GM12878 (cell line): ENCODE measurements around the gene PRIM1. TPM values are rescaled to one million over a fixed set of nuclear protein-coding genes. Genes with fewer than 3 reads are reported as not detected.
A peak's percentile ranks its signal among the peaks of the same experiment; 100 is the strongest.

Experiments used
- ATAC-seq: fragments of 200-7000 bp; cut with Tn5 transposase; 3 replicates; pipeline ENCODE4 v1.9.1; 2020; ENCODE audit warnings: mild to moderate bottlenecking, moderate library complexity
- BruUV-seq: library from RNA; stranded (reverse); fragments of 400-500 nt; replicated peaks from 2 replicates; lab custom pipeline; 2021; lab: Mats Ljungman, UMichigan
- CTCF ChIA-PET: fragments of 300-600 bp; sonication (Branson Sonifier 250); formaldehyde crosslinking; extraction: SDS; loops from one replicate; lab custom pipeline; 2021; ENCODE audit warnings: inconsistent platforms; lab: Yijun Ruan, JAX
- POLR2A ChIA-PET: fragments of 350-600 bp; formaldehyde crosslinking; extraction: SDS; loops from one replicate; lab custom pipeline; 2021; ENCODE audit warnings: inconsistent platforms; lab: Charles Lee
- RAD21 ChIA-PET: fragments of 300-600 bp; sonication (Branson Sonifier 250); formaldehyde crosslinking; loops from one replicate; lab custom pipeline; 2023; ENCODE audit warnings: antibody characterized with exemption; ENCODE audit not compliant: unreplicated experiment; lab: Charles Lee
- SMC1A ChIA-PET: fragments of 300-600 bp; sonication (Branson Sonifier 250); formaldehyde crosslinking; loops from one replicate; lab custom pipeline; 2023; ENCODE audit not compliant: unreplicated experiment, uncharacterized antibody; lab: Charles Lee
- DNase-seq: peaks from one replicate; pipeline ENCODE4 v3.0.0-alpha.2; 2011; ENCODE audit warnings: low read depth, low spot score
- FAIRE-seq: peaks from 3 replicates; lab custom pipeline; 2011; peaks lifted over from hg19 to GRCh38; lab: Jason Lieb, UNC
- H2AFZ ChIP-seq: 2 replicates; pipeline ENCODE4 v1.6.0; 2011; ENCODE audit warnings: low read depth, low read length, control low read depth; ENCODE audit not compliant: control insufficient read depth
- H3K27ac ChIP-seq: 2 replicates; pipeline ENCODE4 v1.5.1; 2011; ENCODE audit warnings: control low read depth; ENCODE audit not compliant: control insufficient read depth, insufficient read depth
- H3K27me3 ChIP-seq, 2 experiments: replicated peaks in 1 of 2; 2 replicates each; pipeline versions ENCODE4 v1.6.0 to v1.6.1; 2011; ENCODE audit warnings: low read length in 1 of 2; ENCODE audit not compliant: control insufficient read depth in 2 of 2, insufficient read depth in 2 of 2
- H3K36me3 ChIP-seq, 2 experiments: 2 replicates each; pipeline ENCODE4 v1.5.1; 2011; ENCODE audit warnings: low read length in 1 of 2; ENCODE audit not compliant: control insufficient read depth in 2 of 2, insufficient read depth in 2 of 2
- H3K4me1 ChIP-seq: 2 replicates; pipeline ENCODE4 v1.6.1; 2011; ENCODE audit warnings: mild to moderate bottlenecking, low read length, moderate library complexity, mixed read lengths; ENCODE audit not compliant: control insufficient read depth, insufficient read depth
- H3K4me2 ChIP-seq: 2 replicates; pipeline ENCODE4 v1.6.0; 2011; ENCODE audit warnings: control low read depth; ENCODE audit not compliant: control insufficient read depth, insufficient read depth
- H3K4me3 ChIP-seq: fragments of 200-600 bp; sonication (generic); 2 replicates; pipeline ENCODE4 v1.5.1; 2016
- H3K79me2 ChIP-seq: 2 replicates; pipeline ENCODE4 v1.6.0; 2011; ENCODE audit warnings: low read length; ENCODE audit not compliant: control insufficient read depth, insufficient read depth
- H3K9ac ChIP-seq: 2 replicates; pipeline ENCODE4 v1.8.0; 2011; ENCODE audit warnings: low read length, control low read depth, mixed read lengths; ENCODE audit not compliant: control insufficient read depth, insufficient read depth
- H3K9me3 ChIP-seq: replicated peaks from 3 replicates; pipeline ENCODE4 v1.5.1; 2011; ENCODE audit warnings: mild to moderate bottlenecking, low read length; ENCODE audit not compliant: control insufficient read depth, insufficient read depth
- H4K20me1 ChIP-seq: 2 replicates; pipeline ENCODE4 v1.6.0; 2011; ENCODE audit not compliant: control insufficient read depth, insufficient read depth
- CBFB ChIP-seq: IDR thresholded peaks from 2 replicates; pipeline ENCODE4 v1.6.1; 2016; ENCODE audit warnings: antibody characterized with exemption, low read depth
- MYB ChIP-seq: fragments of 150-350 bp; IDR thresholded peaks from 2 replicates; pipeline ENCODE4 v1.6.1; 2014; ENCODE audit warnings: mild to moderate bottlenecking, low read depth, low read length, borderline replicate concordance
- NFIC ChIP-seq: IDR thresholded peaks from 2 replicates; pipeline ENCODE4 v1.6.1; 2012; ENCODE audit warnings: low read depth, mild to moderate bottlenecking, inconsistent platforms, low read length, moderate library complexity
- POLR2A ChIP-seq: IDR thresholded peaks from 2 replicates; pipeline ENCODE4 v1.6.1; 2011; ENCODE audit warnings: low read depth, mild to moderate bottlenecking, low read length
- SMARCA5 ChIP-seq: fragments of 450-650 bp; IDR thresholded peaks from 2 replicates; pipeline ENCODE4 v1.6.1; 2017; ENCODE audit warnings: mild to moderate bottlenecking
- SMC3 ChIP-seq: IDR thresholded peaks from 2 replicates; pipeline ENCODE4 v1.6.1; 2011; ENCODE audit warnings: low read length, improper control_type of control experiment, borderline replicate concordance
- TARDBP ChIP-seq: IDR thresholded peaks from 2 replicates; pipeline ENCODE4 v1.6.1; 2016; ENCODE audit warnings: borderline replicate concordance
- TBL1XR1 ChIP-seq: IDR thresholded peaks from 2 replicates; pipeline ENCODE4 v1.6.1; 2012; ENCODE audit warnings: low read depth, low read length, improper control_type of control experiment
- TCF7 ChIP-seq: IDR thresholded peaks from 2 replicates; pipeline ENCODE4 v1.6.1; 2014; ENCODE audit warnings: antibody characterized with exemption, borderline replicate concordance
- WGBS: methylation state at CpG from one replicate; pipeline ENCODE4 v1.1.6; 2016; ENCODE audit warnings: low lambda C conversion rate; ENCODE audit not compliant: insufficient replicate concordance, insufficient coverage; ENCODE audit errors: missing lambda C conversion rate; 5-methylcytosine and 5-hydroxymethylcytosine counted together
- in situ Hi-C: fragments of 300-500 bp; cut with MboI; formaldehyde crosslinking; loops from 9 replicates; pipeline ENCODE4 v1.14.3; 2018; ENCODE audit warnings: mixed read lengths
- intact Hi-C: fragments of 100-400 bp; cut with micrococcal nuclease; formaldehyde crosslinking; loops from one replicate; pipeline ENCODE4 v1.14.2; 2022; ENCODE audit not compliant: unreplicated experiment
- polyA plus RNA-seq, 11 experiments: library from polyadenylated mRNA; depleted of rRNA in 4 of 11; unstranded in 6 of 11; stranded (reverse) in 5 of 11; fragments of >200 nt; fragmentation: Nextera tagmentation in 4 of 11; fragmentation: Illumina TruSeq in 1 of 11; extraction: Ambion mirVana in 4 of 11; extraction: Trizol in 1 of 11; gene quantifications; 1 replicate in 1 of 11; 2 replicates in 10 of 11; pipeline versions ENCODE4 v1.2.1 to v1.2.3, GENCODE V29; 2011 to 2016; ENCODE audit warnings: inconsistent platforms in 2 of 11, missing spikeins in 2 of 11, low read depth in 1 of 11
- total RNA-seq, 4 experiments: library from RNA; depleted of rRNA in 3 of 4; stranded (reverse); fragments of >200 nt in 3 of 4; fragmentation: Illumina TruSeq in 1 of 4; extraction: Trizol in 1 of 4; gene quantifications; 2 replicates each; pipeline versions ENCODE4 v1.2.1 to v1.2.3, GENCODE V29; 2013 to 2021

PRIM1 gene
- total and polyA plus RNA-seq, 10 of the 15 experiments (the other 5 are each of a cell fraction or from before 2014, with no cell fraction given), result 27.1 to 70.6 (median 55.7) TPM

GRCh38 chr12:56716458-56716857 is 35.7 kb downstream of the PRIM1 start:
- Histone ChIP-seq H3K4me2 (no peak overlapping the region), H3K27me3 (no peaks in the 10 kb centered on the region), H3K9ac (no peak overlapping the region), H3K9me3 (no peaks in the 10 kb centered on the region), H3K4me3 (no peak overlapping the region), H3K36me3 (peaks cover 29 to 44% of the 10 kb centered on the region in 2 experiments), H3K79me2 (peaks cover 61% of the 10 kb centered on the region), H2AFZ (no peak overlapping the region), H4K20me1 (peaks cover 35% of the 10 kb centered on the region), H3K4me1 (peaks cover 30% of the 10 kb centered on the region), H3K27ac (peak overlapping the region; percentile 50)
- ATAC-seq (no peak), DNase-seq (no peak), FAIRE-seq (no peak)
- intact Hi-C loops (no loop called here), in situ Hi-C loops (no loop called here)
- CTCF ChIA-PET, result interaction anchor here (0.6 to 0.9 kb wide), 4 partner anchors 37 to 271 kb away, joined by 3 read pairs; no protein-coding TSS in a partner anchor
- TF ChIP-seq TBL1XR1 (no peak), TARDBP (no peak), CBFB (no peak), TCF7 (no peak), SMC3 (no peak), MYB (no peak), SMARCA5 (no peak)
- SMC1A ChIA-PET, result interaction anchor here (0.6 to 1.0 kb wide), 2 partner anchors 9 to 27 kb away, joined by 3 to 4 read pairs; partner anchors contain the start of gene NACA
- 7% methylated on average over 1 of the region's 1 CpG for WGBS
- POLR2A ChIA-PET, result interaction anchor here (0.6 to 1.7 kb wide), 8 partner anchors 9 to 238 kb away, joined by 3 to 9 read pairs (median 3); no protein-coding TSS in a partner anchor
- no TSS peak for BruUV-seq
- RAD21 ChIA-PET, result interaction anchor here (1.6 kb wide), 1 partner anchor 37 kb away, joined by 4 read pairs; no protein-coding TSS in a partner anchor

- Histone ChIP-seq H3K27me3 (no peaks in the 10 kb centered on the region), H3K79me2 (peaks cover 54% of the 10 kb centered on the region), H3K9me3 (no peaks in the 10 kb centered on the region), H3K27ac (no peak overlapping the region), H3K4me1 (peaks cover 24% of the 10 kb centered on the region; the same call in 1 of the 2 replicates), H3K36me3 (peaks cover 26 to 40% of the 10 kb centered on the region in 2 experiments), H3K4me3 (no peak overlapping the region), H3K9ac (no peak overlapping the region), H2AFZ (no peak overlapping the region), H3K4me2 (no peak overlapping the region), H4K20me1 (peaks cover 31% of the 10 kb centered on the region)
- 91% methylated on average over 8 of the region's 8 CpGs for WGBS
- ChIA-PET CTCF (no interaction called here), RAD21 (interaction anchor here (1.6 kb wide), 1 partner anchor 38 kb away, joined by 4 read pairs; no protein-coding TSS in a partner anchor), SMC1A (no interaction called here), POLR2A (interaction anchor here (0.5 to 1.7 kb wide), 5 partner anchors 10 to 237 kb away, joined by 3 to 9 read pairs (median 3); no protein-coding TSS in a partner anchor)
- intact Hi-C loops (no loop called here), in situ Hi-C loops (no loop called here)
- FAIRE-seq (no peak), ATAC-seq (no peak), DNase-seq (no peak)
- TF ChIP-seq NFIC (0 out of 2 replicates have a peak, but pooled peaks have one; percentile 4), POLR2A (0 out of 2 replicates have a peak, but pooled peaks have one; percentile 23), TBL1XR1 (no peak)
- BruUV-seq, result no TSS peak
Measured at GRCh38 chr12:56715798-56716197, 36.3 kb downstream of the PRIM1 start.
